Colonic mucosa (tissue), 4 donors: ENCODE measurements around the gene SNAI1. TPM values are rescaled to one million over a fixed set of nuclear protein-coding genes. Genes with fewer than 3 reads are reported as not detected.

ENCODE experiments used
- DNase-seq: peaks from one replicate; pipeline ENCODE4 v3.0.0-alpha.2; 2020
- H3K27ac ChIP-seq: fragments of 200-600 bp; one replicate; pipeline ENCODE4 v1.8.0; 2021
- H3K27me3 ChIP-seq: fragments of 200-600 bp; one replicate; pipeline ENCODE4 v1.8.0; 2021
- H3K36me3 ChIP-seq: fragments of 200-600 bp; one replicate; pipeline ENCODE4 v1.8.0; 2021
- H3K4me1 ChIP-seq: fragments of 200-600 bp; one replicate; pipeline ENCODE4 v1.8.0; 2021; ENCODE audit warnings: mild to moderate bottlenecking
- H3K4me3 ChIP-seq: fragments of 200-600 bp; one replicate; pipeline ENCODE4 v1.8.0; 2021
- H3K9ac ChIP-seq, 2 donors: one replicate each; pipeline ENCODE4 v1.7.0; 2013; ENCODE audit warnings: control low read depth in 2 of 2, low read depth in 2 of 2, low read length in 2 of 2
- H3K9me3 ChIP-seq: fragments of 200-600 bp; one replicate; pipeline ENCODE4 v1.8.0; 2021
- CTCF ChIP-seq: fragments of 200-600 bp; IDR thresholded peaks from one replicate; pipeline ENCODE4 v1.8.0; 2022; ENCODE audit warnings: antibody characterized with exemption, mild to moderate bottlenecking
- intact Hi-C: fragments of 100-400 bp; cut with DNase I; formaldehyde crosslinking; loops from one replicate; pipeline ENCODE4 v1.14.1; 2022
- total RNA-seq, 2 donors: library from RNA; stranded (reverse); fragmentation: NEBNext Ultra II Directional in 1 of 2; extraction: Animal tissue kit (Norgen Biotek cat#: 25700) in 1 of 2; gene quantifications; one replicate each; pipeline ENCODE4 v1.2.1, GENCODE V29; 2021
- donor health status: healthy.
- donor health status: DM: no; HTN: no; CAD: no.
- donor health status: DM: no; HTN: no; CAD: no.

Gene SNAI1
- total RNA-seq, 2 donors from 2014 or later, result 0.59 to 4.5 TPM

- no peak for DNase-seq
- Histone ChIP-seq H3K27me3 (no peaks in the 10 kb centered on the region), H3K9ac (no peak overlapping the region), H3K27ac (no peak overlapping the region), H3K9me3 (no peaks in the 10 kb centered on the region), H3K36me3 (no peaks in the 10 kb centered on the region), H3K4me3 (no peak overlapping the region), H3K4me1 (peaks cover 7% of the 10 kb centered on the region)
- intact Hi-C loops, result no loop called here
- TF ChIP-seq CTCF, result no peak
Observed at GRCh38 chr20:49986049-49986448, 3.3 kb downstream of the SNAI1 start.

GRCh38 chr20:49987015-49987867, 4.5 kb downstream of the SNAI1 start:
- H3K27ac ChIP-seq, result no peak overlapping the region

GRCh38 chr20:49987868-49988690, 5.3 kb downstream of the SNAI1 start:
- Histone ChIP-seq H3K9ac (no peak overlapping the region), H3K27me3 (no peaks in the 10 kb centered on the region), H3K27ac (no peak overlapping the region), H3K9me3 (no peaks in the 10 kb centered on the region), H3K4me1 (peaks cover 2% of the 10 kb centered on the region), H3K36me3 (no peaks in the 10 kb centered on the region), H3K4me3 (no peak overlapping the region)
- intact Hi-C loops, result no loop called here
- DNase-seq, result no peak
- no peak for TF ChIP-seq CTCF

More at GRCh38 chr20:49987015-49987867, 4.5 kb downstream of the SNAI1 start:
- TF ChIP-seq CTCF, result no peak
- no peak overlapping the region for H3K4me3 ChIP-seq
- H3K4me1 ChIP-seq, result peaks cover 5% of the 10 kb centered on the region
- H3K9ac ChIP-seq, result no peak overlapping the region
- H3K27me3 ChIP-seq, result no peaks in the 10 kb centered on the region
- DNase-seq, result no peak
- intact Hi-C loops, result no loop called here
- H3K36me3 ChIP-seq, result no peaks in the 10 kb centered on the region
- H3K9me3 ChIP-seq, result no peaks in the 10 kb centered on the region

- no peak overlapping the region for H3K4me3 ChIP-seq
- no peaks in the 10 kb centered on the region for H3K27me3 ChIP-seq
- peak overlapping the region; percentile 61 for H3K27ac ChIP-seq
- no peak for TF ChIP-seq CTCF
- H3K36me3 ChIP-seq, result no peaks in the 10 kb centered on the region
- peak overlapping the region in 1 of 2 donors; percentile 12 for H3K9ac ChIP-seq
- intact Hi-C loops, result no loop called here
- DNase-seq, result no peak
- H3K9me3 ChIP-seq, result no peaks in the 10 kb centered on the region
- no peaks in the 10 kb centered on the region for H3K4me1 ChIP-seq
Observed at GRCh38 chr20:49989234-49990065, 6.7 kb downstream of the SNAI1 start.

GRCh38 chr20:49990271-49990720, 7.5 kb downstream of the SNAI1 start:
- peak overlapping the region; percentile 41 for H3K27ac ChIP-seq

More at GRCh38 chr20:49990271-49990720, 7.5 kb downstream of the SNAI1 start:
- H3K4me1 ChIP-seq, result no peaks in the 10 kb centered on the region
- no peaks in the 10 kb centered on the region for H3K9me3 ChIP-seq
- no peak for DNase-seq
- H3K9ac ChIP-seq, result peak overlapping the region in 1 of 2 donors; percentile 3
- no peak for TF ChIP-seq CTCF
- intact Hi-C loops, result no loop called here
- H3K4me3 ChIP-seq, result no peak overlapping the region
- H3K36me3 ChIP-seq, result no peaks in the 10 kb centered on the region
- no peaks in the 10 kb centered on the region for H3K27me3 ChIP-seq
